Neutrophil (primary cell): ENCODE results near the gene TAMALIN.

Experiments
- H3K27ac ChIP-seq: fragments of 200-600 bp; sonication (generic); 2 replicates; pipeline ENCODE4 v1.5.1; 2016; ENCODE audit warnings: mild to moderate bottlenecking, moderate library complexity
- H3K27me3 ChIP-seq: fragments of 200-600 bp; sonication (generic); 2 replicates; pipeline ENCODE4 v1.6.0; 2016; ENCODE audit warnings: mild to moderate bottlenecking
- H3K36me3 ChIP-seq: fragments of 200-600 bp; sonication (generic); 2 replicates; pipeline ENCODE4 v1.5.1; 2017
- H3K4me1 ChIP-seq, 2 experiments: fragments of 200-600 bp in 1 of 2; sonication (generic) in 1 of 2; 1 replicate in 1 of 2; 2 replicates in 1 of 2; pipeline versions ENCODE4 v1.5.1 to v1.6.1; 2013 to 2016; ENCODE audit warnings: low read depth in 1 of 2, low read length in 1 of 2, mild to moderate bottlenecking in 1 of 2, moderate library complexity in 1 of 2; ENCODE audit not compliant: control insufficient read depth in 1 of 2, insufficient read depth in 1 of 2
- H3K4me3 ChIP-seq, 2 experiments: fragments of 200-600 bp in 1 of 2; sonication (generic) in 1 of 2; 1 replicate in 1 of 2; 2 replicates in 1 of 2; pipeline ENCODE4 v1.5.1; 2013 to 2016; ENCODE audit warnings: low read depth in 1 of 2, low read length in 1 of 2, mild to moderate bottlenecking in 1 of 2, moderate library complexity in 1 of 2
- H3K9me3 ChIP-seq: fragments of 200-600 bp; sonication (generic); 2 replicates; pipeline ENCODE4 v1.5.1; 2016
- CTCF ChIP-seq: fragments of 200-600 bp; sonication (generic); IDR thresholded peaks from 2 replicates; pipeline ENCODE4 v1.5.1; 2016; ENCODE audit warnings: antibody characterized with exemption

Gene TAMALIN

GRCh38 chr12:52005218-52005902 is 1.4 kb upstream of the TAMALIN start:
- peaks cover 24 to 30% of the 10 kb centered on the region in 2 experiments for H3K4me1 ChIP-seq
- TF ChIP-seq CTCF = no peak
- peaks cover 71% of the 10 kb centered on the region for H3K27me3 ChIP-seq
- H3K9me3 ChIP-seq = no peaks in the 10 kb centered on the region
- H3K27ac ChIP-seq = no peak overlapping the region
- no peaks in the 10 kb centered on the region for H3K36me3 ChIP-seq
- H3K4me3 ChIP-seq = peak overlapping the region; percentile 46 to 63

DNA sequence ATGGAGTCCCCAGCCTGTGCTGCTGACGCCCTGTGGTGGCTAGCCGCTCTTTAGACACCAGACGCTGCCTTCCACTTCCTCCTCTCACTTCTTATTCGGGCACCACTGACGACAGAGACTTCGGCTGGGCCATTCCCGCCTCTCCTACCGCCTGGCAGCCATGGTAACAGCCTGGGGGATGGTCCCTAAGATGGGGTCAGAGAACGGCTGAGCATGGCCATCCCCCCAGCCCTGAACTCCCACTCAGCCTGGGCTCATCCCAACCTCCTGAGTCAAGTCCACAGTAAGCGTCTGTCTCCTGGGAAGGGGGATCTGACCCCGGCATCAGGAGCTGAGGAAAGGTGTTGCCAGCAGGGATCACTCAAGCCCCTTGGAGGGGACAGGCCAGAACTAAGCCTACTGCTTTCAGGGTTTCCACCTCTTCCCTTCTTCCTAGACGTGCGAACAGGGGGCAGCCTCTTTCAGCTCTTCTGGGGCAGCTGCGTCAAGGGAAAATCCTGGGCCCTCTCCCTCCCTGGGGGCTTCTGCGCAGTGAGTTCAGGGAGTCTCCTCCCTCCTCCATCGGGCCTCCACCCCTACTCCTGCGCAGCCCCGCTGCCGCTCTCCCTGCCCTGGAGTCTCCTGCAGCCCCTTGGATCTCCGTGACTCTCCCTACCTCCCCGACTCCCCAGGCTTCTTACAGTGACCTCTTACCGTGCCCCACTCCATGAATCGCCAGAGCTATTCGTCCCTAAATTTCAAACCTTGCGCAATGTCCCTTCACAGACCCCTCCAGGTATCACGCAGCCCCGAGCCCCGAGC is 643 bp upstream of the TAMALIN start:
- H3K4me3 ChIP-seq = peak overlapping the region; percentile 46 to 63
- no peak for TF ChIP-seq CTCF
- H3K27me3 ChIP-seq = peaks cover 78% of the 10 kb centered on the region
- H3K4me1 ChIP-seq = peaks cover 24 to 30% of the 10 kb centered on the region in 2 experiments
- no peaks in the 10 kb centered on the region for H3K9me3 ChIP-seq
- H3K27ac ChIP-seq = no peak overlapping the region
- H3K36me3 ChIP-seq = no peaks in the 10 kb centered on the region

DNA sequence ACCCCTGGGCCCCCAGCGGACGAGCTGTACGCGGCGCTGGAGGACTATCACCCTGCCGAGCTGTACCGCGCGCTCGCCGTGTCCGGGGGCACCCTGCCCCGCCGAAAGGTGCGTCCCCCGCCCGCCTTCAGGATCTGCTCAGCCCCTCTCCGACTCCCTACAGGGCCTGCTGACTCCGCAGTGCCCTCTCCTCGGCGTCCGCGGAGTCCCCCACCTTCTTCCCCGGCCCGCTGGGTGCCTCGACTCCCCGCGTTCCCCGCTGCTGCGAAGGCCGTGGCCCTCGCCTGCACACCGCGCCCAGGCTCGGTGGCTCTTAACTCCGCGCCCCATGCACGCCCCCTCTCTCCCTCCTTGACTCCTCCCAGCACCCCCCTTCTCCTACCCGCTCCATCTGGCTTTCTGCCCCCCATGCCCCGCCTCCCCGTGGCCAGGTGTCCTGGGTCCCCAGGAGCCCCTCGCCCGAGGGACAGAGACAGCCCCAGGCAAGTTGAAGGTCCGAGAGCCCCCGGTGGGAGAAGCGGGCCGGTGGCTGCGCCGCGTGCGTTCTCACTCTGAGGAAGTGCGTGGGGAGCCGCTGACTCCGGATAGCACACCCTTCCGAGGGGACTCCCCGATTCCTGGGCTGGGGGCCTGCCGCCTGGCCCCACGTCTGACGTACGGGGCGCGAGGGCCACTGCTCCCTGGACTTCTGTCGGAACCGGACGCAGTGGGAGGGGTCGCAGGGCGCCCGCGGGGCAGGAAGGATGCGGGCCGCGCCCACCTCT is 594 bp downstream of the TAMALIN start:
- Histone ChIP-seq H3K36me3 (no peaks in the 10 kb centered on the region), H3K4me3 (peak overlapping the region; percentile 41 to 63), H3K27ac (no peak overlapping the region), H3K27me3 (peaks cover 81% of the 10 kb centered on the region), H3K4me1 (peaks cover 24 to 30% of the 10 kb centered on the region in 2 experiments), H3K9me3 (no peaks in the 10 kb centered on the region)
- TF ChIP-seq CTCF = no peak

DNA sequence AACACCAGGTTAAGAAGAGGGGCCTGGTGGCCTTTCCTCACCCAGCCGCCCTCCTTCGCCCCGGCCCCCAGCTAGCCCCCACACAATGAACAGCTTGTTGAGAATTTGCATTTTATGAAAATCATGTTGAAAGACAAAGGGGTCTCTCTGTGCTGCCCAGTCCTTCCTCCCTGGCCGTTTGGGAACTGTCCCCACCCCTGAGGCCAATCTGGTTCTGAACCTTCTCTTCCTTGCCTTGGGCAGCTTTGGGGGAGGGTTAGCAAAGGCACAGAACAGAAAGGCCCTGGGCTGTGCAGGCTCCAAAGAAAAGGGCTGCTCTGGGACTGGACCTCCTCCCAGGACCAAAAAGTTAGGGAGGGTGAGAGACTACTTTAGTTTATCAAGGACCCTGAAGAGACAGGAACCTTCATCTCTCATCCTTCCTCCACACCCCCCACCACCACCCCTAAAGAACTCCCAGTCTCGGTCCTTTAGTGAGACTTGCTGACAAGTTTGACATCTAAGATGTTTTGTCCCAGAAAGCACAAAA is 1.3 kb downstream of the TAMALIN start:
- Histone ChIP-seq H3K9me3 (no peaks in the 10 kb centered on the region), H3K27me3 (peaks cover 81% of the 10 kb centered on the region), H3K4me3 (peak overlapping the region in 1 of 2 experiments; percentile 63), H3K4me1 (peaks cover 24 to 30% of the 10 kb centered on the region in 2 experiments), H3K36me3 (no peaks in the 10 kb centered on the region), H3K27ac (no peak overlapping the region)
- no peak for TF ChIP-seq CTCF

DNA sequence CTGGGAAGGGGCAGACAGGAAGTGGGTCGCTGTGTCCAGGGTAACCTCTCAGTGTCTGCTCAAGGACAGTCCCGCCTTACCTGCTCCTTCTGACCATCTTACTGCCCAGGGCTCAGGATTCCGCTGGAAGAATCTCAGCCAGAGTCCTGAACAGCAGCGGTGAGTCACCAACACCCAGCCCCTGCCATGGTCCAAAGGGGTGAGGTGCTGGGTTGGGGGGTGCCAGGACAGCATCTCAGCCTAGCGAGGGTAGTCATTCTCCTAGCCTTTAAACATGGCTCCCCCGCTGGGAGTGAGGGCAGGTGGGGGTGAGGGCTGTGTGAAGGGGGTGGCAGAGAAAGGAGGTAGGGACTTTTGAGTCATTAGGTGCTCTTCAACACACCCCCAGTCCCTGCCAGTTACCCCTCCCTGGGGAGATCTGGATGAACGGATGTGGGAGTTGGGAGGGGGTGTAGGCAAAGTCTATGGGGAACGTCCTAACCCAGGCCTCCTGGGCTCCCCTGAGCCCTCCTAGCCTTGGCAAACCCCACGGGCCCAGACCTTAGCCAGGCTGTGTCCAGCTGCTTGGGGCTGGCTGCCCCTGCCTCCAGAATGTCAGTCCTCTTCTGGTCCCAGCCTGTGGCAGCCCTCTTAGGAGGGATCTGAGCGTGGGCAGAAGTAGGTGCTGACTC is 2.5 kb downstream of the TAMALIN start:
- Histone ChIP-seq H3K27me3 (peaks cover 72% of the 10 kb centered on the region), H3K4me1 (peaks cover 24 to 30% of the 10 kb centered on the region in 2 experiments), H3K9me3 (no peaks in the 10 kb centered on the region), H3K36me3 (no peaks in the 10 kb centered on the region), H3K4me3 (no peak overlapping the region), H3K27ac (no peak overlapping the region)
- TF ChIP-seq CTCF = no peak
